ENCODE results near the gene CYRIA. TPM values are rescaled to one million over a fixed set of nuclear protein-coding genes. Genes with fewer than 3 reads are reported as not detected.

Gene CYRIA
- total and polyA plus RNA-seq, 9 donors, result 4.0 to 21.3 (median 13.2) TPM

DNA sequence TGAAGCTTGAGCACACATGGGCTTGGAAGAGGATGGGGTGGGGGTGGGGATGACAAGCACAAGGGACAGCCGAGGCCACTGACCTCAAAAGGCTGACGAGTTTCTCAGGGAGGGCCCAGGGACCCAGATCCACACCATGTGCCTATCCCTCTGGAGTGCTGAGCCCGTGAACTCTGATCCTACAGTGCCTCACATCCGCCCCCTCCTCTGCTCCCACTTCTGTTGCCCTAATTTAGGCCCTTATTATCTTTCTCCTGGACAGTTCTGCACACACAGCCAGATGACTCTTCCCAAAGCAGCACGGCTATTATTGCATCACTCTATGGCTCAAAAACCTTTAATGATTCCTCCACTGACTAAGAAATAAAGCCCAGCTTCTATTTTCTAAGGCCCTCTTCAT is 24.8 kb downstream of the CYRIA start:
- no peaks in the 10 kb centered on the region for H3K9me3 ChIP-seq
- TF ChIP-seq POLR2A (IDR thresholded peaks at IDR 0.05), result no peak
- no peak for TF ChIP-seq EP300 (IDR thresholded peaks at IDR 0.05)
- TF ChIP-seq, protein P1, sequence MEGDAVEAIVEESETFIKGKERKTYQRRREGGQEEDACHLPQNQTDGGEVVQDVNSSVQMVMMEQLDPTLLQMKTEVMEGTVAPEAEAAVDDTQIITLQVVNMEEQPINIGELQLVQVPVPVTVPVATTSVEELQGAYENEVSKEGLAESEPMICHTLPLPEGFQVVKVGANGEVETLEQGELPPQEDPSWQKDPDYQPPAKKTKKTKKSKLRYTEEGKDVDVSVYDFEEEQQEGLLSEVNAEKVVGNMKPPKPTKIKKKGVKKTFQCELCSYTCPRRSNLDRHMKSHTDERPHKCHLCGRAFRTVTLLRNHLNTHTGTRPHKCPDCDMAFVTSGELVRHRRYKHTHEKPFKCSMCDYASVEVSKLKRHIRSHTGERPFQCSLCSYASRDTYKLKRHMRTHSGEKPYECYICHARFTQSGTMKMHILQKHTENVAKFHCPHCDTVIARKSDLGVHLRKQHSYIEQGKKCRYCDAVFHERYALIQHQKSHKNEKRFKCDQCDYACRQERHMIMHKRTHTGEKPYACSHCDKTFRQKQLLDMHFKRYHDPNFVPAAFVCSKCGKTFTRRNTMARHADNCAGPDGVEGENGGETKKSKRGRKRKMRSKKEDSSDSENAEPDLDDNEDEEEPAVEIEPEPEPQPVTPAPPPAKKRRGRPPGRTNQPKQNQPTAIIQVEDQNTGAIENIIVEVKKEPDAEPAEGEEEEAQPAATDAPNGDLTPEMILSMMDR (IDR thresholded peaks at IDR 0.05), result no peak
- 17 to 30% (median 28%) methylated on average over 5 of the region's 5 CpGs for WGBS, 3 donors
- H3K4me3 ChIP-seq, result no peak overlapping the region
- peaks cover 11% of the 10 kb centered on the region for H3K4me1 ChIP-seq (ENCODE audit: insufficient read depth)
- H3K27ac ChIP-seq, result peak overlapping the region in 1 of 2 donors; percentile 34
- intact Hi-C loops (cut with DNase I), result no loop called here
- DNase-seq, result peak; percentile 52 to 71 (median 62)
- no peaks in the 10 kb centered on the region for H3K27me3 ChIP-seq
- no peaks in the 10 kb centered on the region for H3K36me3 ChIP-seq

DNA sequence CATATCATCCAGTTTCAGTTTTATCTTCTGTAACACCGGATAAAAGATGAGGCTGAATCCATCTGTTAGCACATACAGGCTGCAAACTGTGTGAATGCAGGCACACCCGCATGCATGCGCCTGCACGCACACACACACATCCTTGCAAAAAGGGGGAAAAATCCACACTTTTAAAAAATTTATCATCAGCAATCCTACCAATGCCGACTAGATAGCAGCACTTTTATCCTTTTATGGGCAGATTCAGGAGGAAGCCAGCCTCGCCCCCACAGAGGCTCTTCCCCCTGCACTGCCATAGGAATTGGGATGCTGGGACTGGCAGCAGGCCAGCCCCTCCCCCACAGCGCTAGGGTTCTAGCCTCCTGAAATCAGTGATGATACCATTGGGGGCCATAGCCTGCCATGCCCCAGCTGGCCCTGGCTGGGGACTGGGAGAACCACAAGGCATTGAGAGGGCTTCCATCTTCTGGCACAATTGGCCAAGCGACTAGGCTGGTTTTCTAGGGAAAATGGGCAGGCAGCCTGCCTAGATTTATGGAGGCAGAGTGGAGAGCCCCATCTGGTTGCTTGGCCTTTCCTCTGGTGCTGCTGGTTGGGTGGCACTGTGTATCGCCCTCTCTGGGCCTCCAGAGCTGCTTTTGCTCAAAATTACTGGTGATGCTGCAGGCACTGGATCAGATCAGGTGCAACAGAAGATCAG is 25.5 kb downstream of the CYRIA start:
- TF ChIP-seq, protein P1 (IDR thresholded peaks at IDR 0.05), result no peak
- TF ChIP-seq EP300 (IDR thresholded peaks at IDR 0.05) (no peak), POLR2A (IDR thresholded peaks at IDR 0.05) (no peak)
- H3K36me3 ChIP-seq, result no peaks in the 10 kb centered on the region
- H3K27ac ChIP-seq, result peak overlapping the region in 1 of 2 donors; percentile 25
- no peaks in the 10 kb centered on the region for H3K27me3 ChIP-seq
- peaks cover 11% of the 10 kb centered on the region for H3K4me1 ChIP-seq (ENCODE audit: insufficient read depth)
- intact Hi-C loops (cut with DNase I), result no loop called here
- H3K4me3 ChIP-seq, result no peak overlapping the region
- 61 to 69% (median 67%) methylated on average over 9 of the region's 9 CpGs for WGBS, 3 donors
- DNase-seq, result peak in 1 of 5 donors; percentile 54
- H3K9me3 ChIP-seq, result no peaks in the 10 kb centered on the region

DNA sequence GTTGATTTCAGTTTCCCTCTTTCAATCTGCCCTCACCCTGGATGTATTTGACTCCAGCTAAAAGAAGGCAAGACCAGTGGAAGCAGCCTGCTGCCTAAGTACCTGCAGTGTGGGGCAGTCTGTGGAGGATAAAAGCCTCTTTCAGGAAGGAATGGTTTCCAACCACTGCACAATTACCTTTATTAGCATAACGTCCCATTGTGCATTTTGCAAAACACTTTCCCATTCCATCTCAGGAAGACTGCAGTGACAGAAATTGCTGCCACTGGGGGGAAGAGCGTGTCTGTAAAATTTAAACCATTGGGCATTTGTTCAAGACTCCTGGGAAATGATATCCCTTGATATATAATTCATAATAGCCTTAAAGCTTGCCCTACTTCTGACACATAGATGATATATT is 26.2 kb downstream of the CYRIA start:
- no peak overlapping the region for H3K4me3 ChIP-seq
- H3K4me1 ChIP-seq (ENCODE audit: insufficient read depth), result peaks cover 11% of the 10 kb centered on the region
- H3K9me3 ChIP-seq, result no peaks in the 10 kb centered on the region
- H3K27ac ChIP-seq, result no peak overlapping the region
- DNase-seq, result no peak
- TF ChIP-seq, protein P1 (IDR thresholded peaks at IDR 0.05), result no peak
- no peak for TF ChIP-seq POLR2A (IDR thresholded peaks at IDR 0.05)
- TF ChIP-seq EP300 (IDR thresholded peaks at IDR 0.05), result no peak
- WGBS, 3 donors, result 64 to 79% (median 68%) methylated on average over 2 of the region's 2 CpGs
- H3K27me3 ChIP-seq, result no peaks in the 10 kb centered on the region
- intact Hi-C loops (cut with DNase I), result no loop called here
- no peaks in the 10 kb centered on the region for H3K36me3 ChIP-seq

DNA sequence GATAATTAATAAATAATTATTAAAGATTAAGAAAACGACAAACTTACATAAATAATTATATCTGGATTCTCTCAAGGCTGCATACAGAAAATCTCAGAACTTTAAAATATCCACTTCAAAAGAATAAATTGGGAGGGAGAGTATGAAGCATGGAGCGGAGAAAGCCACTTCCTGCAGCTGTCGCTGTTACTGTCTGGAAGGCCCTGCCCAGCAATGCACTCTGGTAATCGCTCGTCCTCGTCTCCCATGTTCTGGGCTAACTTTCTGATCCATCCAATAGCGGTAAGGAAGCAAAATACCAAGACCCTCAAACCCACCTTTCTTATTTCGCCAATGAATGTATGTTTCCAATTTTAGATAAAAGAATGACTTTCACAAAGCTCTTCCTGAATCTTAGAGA is 26.7 kb downstream of the CYRIA start:
- H3K4me3 ChIP-seq, result no peak overlapping the region
- TF ChIP-seq POLR2A (IDR thresholded peaks at IDR 0.05) (no peak), EP300 (IDR thresholded peaks at IDR 0.05) (no peak)
- TF ChIP-seq, protein P1 (IDR thresholded peaks at IDR 0.05), result no peak
- intact Hi-C loops (cut with DNase I), result no loop called here
- no peak overlapping the region for H3K27ac ChIP-seq
- no peak for DNase-seq
- H3K9me3 ChIP-seq, result no peaks in the 10 kb centered on the region
- H3K36me3 ChIP-seq, result no peaks in the 10 kb centered on the region
- WGBS, 3 donors, result 56 to 69% (median 62%) methylated on average over 8 of the region's 8 CpGs
- H3K27me3 ChIP-seq, result no peaks in the 10 kb centered on the region
- peaks cover 14% of the 10 kb centered on the region for H3K4me1 ChIP-seq (ENCODE audit: insufficient read depth)

Data from ovary (tissue), 9 donors.